IPS DF 4.7 (cell line): ENCODE data around the gene NTN5.
"Not testable (repeated sequence)": the region's sequence is repeated elsewhere in the genome, so short reads cannot be mapped to it uniquely, and the experiment has no call there.

ENCODE experiments used
- DNase-seq: peaks from one replicate; pipeline ENCODE4 v3.0.0-alpha.2; 2013; ENCODE audit warnings: low spot score; ENCODE audit errors: extremely low read depth

NTN5 gene, protein sequence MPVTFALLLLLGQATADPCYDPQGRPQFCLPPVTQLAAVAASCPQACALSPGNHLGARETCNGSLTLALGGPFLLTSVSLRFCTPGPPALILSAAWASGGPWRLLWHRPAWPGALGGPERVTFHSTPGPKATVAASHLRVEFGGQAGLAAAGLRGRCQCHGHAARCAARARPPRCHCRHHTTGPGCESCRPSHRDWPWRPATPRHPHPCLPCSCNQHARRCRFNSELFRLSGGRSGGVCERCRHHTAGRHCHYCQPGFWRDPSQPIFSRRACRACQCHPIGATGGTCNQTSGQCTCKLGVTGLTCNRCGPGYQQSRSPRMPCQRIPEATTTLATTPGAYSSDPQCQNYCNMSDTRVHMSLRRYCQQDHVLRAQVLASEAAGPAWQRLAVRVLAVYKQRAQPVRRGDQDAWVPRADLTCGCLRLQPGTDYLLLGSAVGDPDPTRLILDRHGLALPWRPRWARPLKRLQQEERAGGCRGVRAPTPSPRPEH

DNA sequence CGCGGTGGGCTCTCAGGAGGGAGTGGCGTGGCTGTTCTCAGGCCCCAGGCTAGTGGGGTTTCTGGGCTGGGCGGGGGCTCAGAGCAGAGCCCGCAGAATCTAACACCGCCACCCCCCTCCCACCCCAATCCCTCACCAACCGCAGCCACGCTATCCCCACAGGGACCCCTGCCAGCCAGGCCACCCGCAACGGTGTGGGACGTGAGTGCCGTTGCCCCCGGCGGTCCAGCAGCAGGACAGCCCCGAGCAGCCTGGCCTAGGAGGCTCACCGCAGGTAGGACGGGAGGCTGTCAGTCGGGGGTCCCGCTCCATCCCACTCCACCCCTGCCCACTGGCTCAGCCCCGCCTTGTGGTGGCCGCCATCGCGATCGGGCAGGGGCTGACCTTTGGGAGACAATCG, at the start of gene NTN5:
Gene NTN5, minus strand, starts transcription at position 24 of the 400 bp plus-strand sequence. CDS start 2,031 bp downstream, outside the sequence.
- DNase-seq: no peak

DNA sequence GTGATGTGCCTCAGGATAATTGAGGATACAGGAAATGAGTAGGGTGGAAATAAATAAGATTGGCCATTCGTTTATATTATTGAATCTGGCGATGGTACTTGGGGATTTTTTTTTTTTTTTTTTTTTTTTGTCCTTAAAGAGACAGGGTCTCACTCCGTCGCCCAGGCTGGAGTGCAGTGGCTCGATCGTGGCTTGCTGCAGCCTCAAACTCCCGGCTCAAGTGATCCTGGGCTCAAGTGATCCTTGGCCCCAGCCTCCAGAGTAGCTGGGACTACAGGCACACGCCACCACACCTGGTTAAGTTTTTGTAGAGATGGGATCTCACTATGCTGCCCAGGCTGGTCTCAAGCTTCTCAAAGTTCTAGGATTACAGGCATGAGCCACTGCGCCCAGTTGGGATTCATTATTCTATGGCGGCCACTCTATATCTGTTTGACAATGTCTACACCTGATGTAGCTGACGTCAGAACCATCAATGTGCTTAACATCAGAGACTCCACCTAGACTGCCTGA, 49.4 kb upstream of the NTN5 start:
- DNase-seq: no peak

DNA sequence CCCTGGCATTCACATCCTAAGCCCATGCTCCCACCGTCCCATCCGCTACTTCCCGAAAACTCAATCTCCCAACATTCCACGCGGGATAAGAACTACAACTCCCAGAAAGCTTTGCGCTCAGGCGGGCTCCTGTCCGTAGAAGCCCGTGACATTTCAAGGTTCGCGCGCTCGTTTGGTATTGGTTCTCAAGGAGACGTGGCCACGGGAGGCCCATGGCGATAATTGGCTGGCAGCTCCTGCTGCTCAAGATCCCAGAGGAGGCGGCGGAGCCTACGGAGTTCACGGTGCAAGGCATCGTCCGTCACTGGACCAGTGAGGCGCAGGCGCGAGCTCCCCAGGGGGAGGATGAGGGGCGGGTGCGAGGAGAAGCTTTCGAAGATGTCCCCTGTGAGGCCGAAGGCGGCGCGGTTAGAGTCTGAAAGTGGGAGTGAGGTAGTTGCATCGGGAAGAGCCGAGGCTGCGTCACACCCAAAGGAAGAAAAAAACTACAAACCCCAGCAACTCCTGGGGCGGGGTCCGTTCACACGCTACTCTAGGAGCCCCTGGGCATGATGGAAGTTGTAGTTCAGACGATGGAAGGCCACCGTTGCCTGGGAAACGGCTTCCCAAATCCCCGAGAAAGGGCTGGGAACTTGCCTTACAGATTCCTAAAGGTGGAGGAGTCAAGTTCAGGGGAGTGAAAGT, 47.9 kb upstream of the NTN5 start:
- no peak for DNase-seq

DNA sequence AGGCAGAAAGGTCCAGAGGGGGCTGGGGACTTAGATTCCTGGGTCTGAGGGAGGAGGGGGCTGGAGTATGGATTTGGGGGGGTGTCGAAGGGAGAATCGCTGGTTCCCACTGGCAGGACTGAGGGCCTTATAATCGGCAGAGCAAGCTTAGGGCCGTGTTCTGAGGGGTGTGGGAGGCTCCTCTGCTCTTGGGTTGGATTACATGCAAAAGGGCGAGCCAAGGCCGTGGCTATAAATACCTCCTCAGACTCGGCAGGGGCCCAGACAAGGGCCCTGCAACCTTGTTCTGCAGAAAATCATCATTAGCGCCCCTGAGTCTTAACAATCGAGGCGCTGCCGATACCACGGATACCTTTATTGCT, 47.4 kb upstream of the NTN5 start:
- no peak for DNase-seq

DNA sequence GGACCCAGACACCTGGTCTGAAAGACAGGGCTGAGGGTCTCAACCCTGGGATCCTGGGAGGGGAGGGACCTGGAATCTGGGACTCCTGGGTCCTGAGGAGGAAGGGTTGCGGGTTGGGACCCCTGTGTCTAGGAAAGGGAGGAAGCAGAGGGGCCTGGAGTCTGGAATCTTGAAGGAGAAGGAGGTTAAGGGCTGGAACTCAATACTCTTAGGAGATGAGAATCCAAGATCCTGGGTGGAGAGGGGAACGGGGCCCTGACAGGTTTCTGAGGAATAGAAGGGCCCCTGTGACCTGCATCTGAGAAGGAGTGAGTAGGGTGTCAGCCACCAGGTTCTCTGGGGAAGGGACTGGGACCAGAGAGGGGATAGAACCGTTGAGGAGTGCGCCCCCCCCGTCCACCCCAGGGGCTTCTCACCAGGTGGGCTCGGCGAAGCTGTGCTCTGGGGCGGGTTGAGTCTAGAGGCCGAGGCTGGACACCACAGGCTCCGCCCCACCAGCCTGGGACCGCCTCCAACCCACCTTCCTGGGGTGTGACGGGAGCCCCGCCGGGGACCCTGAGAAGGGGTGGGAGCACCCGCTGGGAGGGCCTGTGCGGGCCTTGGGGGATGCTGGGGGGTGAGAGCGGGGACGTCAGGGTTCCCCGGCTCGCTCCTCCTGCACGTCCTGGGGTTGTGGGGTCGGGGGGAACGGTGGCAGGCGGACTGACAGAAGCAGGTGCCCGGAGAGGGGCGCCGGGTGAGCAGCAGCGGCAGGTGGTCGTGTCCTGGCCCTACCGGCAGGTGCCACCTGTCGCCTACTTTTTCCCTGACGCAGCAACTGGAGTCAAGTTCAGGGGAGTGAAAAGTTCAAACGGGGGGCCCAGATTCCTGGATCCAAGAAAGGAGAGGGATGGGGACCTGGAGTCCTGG, 46.7 kb upstream of the NTN5 start, which contains the start of gene MAMSTR:
Gene MAMSTR, minus strand, starts transcription at position 463 of the 909 bp plus-strand sequence. CDS start 694 bp downstream, outside the sequence.
- DNase-seq: no peak

DNA sequence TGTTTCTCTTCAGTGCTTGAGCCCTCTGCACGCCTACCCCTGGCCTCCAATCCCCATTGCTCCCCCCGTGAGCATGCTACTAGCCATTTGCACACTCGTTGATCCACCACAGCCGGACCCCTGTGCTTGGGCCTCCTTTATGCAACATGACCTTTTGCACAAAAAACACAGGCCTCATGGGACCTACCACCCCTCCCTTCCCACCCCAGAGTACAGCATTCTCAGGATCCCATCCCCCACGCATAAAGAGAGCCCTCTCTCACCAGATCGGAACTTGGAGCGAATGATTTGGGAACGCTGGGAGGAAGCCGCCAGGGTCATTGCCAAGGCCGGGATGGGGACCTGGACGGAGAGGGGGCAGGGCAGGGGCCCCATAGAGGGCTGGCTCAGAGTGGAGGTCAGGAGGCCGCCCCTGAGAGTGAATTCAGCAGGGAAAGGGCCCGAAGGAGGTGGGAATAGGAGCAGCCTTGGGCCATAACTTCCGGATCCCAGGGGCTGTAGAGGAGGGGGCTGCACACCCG, 46.0 kb upstream of the NTN5 start:
- DNase-seq: no peak

DNA sequence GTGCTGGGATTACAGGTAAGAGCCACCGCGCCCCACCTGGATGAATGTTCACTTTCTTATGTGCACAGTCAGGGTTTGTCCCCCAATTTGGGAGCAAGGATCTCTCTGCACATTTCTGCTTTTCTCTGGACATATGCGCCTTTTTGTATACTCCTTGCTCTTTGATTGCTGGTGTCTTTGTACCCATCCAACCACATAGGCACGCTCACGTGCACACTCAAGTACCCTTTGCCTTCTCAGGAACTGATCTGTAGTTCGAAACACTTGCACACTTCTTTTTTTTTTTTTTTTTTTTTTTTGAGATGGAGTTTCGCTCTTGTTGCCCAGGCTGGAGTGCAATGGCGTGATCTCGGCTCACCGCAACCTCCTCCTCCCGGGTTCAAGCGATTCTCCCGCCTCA, 45.3 kb upstream of the NTN5 start:
- not testable (repeated sequence) for DNase-seq

DNA sequence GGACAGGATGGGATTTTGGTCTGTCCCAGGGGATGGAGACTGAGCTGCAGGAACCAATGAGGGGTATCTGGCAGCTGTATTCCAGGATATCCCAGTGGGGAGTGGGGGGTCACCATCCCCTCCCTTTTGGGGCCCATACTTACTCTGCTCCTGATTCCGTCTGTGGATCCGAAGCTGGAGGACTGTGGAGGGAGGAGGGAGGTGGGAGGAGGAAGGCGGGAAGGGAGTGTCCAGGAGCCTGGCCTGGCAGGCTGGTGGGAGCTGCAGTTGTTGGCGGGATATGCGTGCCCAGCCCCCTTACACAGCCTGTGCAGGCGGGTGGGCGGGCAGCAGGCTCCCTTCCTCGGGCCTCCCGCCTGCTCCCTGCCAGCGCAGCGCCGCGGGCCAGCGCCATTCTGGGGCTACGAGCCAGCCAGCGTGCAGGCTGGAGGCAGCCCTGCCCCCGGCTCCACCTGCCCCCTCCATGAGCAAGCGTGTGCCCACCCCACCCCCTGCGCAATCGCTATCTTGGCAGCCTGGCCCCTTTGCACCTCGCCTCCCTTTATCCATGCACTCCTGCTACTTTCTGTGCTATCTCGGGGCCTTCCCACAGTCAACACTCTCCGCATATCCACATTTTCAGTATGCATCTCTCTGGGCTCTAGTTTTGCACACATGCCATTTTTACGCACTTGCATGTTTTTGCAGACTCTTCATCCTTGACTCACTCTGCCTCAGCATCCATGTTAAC, 43.9 kb upstream of the NTN5 start:
- no peak for DNase-seq

DNA sequence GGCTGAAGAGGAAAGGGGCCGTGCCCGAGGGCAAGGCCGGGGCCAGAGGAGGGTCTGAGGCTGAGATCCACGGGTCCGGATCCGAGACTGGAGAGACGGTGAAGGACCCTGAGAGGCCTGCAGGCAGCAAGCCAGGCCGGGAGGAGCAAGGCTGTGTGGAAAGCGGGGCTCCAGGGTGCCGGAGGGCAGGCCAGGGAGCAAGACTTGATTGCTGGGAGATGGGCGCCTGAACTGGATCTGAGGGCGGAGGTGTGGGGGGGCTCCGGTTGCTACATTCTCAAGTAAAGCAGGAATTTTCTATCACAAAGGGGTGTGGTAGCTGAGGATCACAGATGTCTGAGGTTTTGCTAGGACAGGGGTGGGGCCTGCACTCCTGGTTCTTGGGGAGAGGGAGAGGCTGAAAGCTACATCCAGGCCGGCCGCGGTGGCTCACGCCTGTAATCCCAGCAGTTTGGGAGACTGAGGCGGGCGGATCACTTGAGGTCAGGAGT, 42.9 kb upstream of the NTN5 start:
- no peak for DNase-seq

DNA sequence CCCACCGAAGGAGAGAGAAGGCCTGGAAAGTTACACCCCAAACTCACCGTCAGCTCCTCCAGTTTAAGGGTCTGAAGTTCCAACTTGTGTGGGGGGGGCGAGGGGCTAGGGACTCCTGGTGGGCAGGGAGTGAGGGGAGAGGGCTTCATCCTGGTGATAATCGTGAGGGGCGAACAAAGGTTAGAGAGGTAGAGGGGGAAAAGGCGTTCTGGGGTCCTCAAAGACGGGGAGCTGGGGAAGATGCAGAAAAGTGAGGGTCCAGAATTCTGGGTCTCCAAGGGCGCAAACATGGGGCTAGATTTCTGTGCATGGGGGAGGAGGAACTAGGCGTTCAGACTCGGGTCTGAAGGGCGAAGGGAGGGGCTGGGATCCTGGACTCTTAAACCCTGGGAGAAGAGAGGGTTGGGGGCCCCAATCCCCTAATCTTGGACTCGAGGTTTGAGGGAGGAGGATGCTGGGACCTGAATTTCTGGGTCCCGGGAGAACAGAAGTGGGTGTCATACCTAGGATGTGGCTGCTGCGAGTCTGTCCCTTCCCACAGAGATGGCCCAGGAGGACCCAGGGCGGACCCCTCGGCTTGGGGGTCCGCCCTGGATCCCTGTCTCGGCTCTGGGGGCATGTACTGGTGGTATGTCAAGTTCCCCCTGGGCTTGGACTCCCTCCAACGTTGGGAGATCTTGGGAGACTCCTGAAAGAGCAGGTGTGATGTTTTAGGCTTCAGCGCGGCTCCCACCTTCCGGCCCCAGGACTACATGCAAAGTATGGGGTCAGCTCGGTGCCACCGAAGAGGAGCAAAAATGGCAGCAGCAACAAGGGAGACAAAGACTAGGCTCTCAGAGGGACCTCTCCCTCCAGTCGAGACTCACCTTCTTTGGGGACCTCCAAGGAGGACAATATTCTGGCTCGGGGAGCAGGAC, 42.2 kb upstream of the NTN5 start:
- no peak for DNase-seq

DNA sequence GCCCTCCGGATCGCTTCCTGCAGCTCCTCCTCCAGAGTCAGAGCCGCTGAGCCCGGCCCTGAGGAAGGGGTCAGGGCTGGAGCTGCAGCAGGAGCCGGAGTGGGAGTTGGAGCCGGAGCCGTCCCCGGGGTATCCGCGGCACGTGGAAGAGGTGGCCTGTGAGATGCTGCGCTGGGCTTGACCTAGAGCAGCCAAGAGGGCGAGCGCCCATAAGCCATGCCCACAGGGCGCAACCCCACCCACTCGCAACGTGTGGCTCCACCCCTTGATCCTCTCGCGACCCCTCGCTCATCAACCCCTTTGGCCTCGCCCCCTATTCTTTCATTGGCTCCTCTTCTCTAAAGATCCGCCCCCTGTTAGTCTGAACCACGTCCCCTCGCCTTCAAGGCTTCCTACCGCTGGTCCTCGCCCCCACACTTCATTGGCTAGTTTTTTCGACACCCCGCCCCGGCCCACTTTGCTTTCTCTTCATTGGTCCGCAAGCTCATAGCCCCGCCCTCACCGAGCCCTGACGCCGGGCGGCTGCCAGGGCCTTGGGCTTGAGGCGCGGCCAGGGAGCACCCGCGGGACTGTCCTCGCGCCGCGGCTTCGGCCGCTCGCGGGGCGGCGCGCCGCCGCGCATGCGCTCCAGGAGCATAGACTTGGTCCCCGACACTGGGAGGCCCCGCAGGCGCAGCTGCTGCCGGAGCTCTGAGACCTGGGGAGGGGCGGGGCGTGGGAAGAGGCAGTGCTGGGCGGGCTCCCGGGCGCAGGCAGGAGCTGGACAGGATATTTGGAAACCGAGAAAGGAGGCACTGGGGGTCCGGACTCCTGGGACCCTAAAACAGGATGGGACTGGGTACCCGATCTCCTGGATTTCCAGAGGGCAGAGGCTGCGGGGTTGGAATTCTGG, 41.3 kb upstream of the NTN5 start:
- DNase-seq: peak; percentile 90

DNA sequence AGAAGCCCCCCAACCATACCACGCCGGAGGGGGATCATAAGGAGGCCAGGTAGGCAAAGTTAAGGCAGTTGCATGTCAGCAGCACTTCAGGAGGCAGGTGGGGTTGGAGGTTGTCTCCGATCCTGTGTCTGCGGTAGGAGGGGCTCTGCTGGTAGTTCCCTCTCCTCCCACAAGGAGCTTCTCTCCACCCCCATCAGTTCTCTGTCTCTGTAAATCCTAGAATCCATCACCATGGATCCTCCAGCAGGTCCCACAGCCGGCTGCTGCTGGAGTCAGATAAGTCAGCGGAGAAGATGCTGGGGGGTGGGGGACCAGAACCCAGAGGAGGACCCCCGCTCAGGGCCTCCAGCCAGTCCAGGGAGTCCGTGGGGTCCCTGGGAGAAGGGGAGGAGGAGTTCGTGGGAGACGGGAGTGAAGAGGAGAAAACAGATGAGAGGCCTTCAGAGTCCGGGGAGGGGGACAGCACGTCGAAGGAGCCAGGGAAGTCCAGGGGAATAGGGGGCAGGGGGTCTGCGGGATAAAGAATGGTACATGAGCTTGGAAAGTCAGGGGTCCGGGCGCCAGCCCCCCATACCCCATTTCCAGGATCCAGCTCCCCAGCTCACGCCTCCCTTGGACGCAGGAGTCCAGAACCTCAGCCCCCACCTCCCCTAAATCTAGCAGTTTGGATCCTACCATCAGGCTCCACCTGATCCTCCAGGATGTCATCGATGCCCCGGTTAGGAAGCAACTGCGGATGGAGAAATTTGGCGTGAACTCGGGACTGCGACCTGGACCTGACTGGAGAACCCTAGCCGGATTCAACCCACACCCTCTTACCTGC, 40.4 kb upstream of the NTN5 start:
- no peak for DNase-seq

DNA sequence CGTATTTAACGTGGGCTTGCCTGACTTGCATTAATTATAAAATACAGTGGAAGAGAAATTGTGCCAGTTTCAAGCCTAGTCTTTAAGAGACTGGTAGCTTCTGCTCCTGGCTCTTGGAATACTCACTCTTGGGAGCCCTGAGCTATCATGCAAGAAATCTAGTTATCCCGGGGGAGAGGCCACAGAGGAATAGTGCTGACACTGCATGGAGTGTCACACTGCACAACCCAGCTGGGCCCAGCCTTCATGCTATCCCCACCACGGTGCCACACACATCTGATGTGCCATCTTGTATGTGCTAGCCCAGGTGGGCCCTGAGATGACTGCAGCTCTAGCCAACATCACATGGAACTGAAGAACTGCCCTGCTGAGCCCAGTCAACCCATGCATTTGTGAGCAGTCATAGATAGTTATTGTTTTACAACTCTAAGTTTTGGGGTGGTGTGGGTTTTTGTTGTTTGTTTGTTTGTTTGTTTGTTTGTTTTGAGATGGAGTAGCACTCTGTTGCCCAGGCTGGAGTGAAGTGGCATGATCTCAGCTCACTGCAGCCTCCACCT, 38.4 kb upstream of the NTN5 start:
- DNase-seq: no peak

DNA sequence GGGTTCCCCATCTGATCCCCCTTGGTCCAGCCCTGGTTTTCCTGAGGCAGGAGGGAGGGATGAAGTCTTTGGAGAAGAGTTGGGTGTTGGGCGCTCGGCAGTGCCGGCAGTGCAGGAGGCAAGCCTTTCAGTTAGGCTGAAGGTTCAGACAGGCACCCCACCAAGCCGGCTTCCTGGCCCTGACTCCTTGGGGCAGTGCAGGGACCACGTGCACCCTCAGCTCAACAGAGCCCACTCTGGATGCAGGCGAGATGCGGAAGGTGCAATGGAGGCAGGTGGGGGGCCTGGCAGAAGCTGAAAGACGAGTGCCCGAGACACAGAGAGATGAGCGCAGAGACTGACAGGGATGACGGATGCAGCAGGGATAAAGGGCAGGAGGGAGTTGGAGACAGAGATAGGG, 35.7 kb upstream of the NTN5 start:
- no peak for DNase-seq

DNA sequence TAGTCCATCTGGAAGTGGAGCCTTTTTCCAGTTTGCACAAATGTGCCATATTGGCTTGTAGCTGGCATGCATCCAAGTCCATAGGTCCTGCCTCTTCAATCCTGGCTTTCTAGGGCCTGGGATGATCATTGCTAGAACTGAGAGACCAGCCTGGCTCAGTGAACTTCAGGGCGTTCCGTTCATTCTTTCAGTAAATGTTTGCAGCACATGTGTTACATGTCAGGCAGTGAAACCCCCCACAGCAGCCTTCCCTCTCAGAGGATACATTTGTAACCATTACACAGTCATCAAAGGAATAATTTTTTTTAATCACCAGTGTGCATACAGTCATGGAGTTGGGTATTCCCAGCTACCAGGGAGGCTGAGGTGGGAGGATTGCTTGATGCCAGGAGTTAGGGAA, 32.6 kb upstream of the NTN5 start:
- DNase-seq: no peak

DNA sequence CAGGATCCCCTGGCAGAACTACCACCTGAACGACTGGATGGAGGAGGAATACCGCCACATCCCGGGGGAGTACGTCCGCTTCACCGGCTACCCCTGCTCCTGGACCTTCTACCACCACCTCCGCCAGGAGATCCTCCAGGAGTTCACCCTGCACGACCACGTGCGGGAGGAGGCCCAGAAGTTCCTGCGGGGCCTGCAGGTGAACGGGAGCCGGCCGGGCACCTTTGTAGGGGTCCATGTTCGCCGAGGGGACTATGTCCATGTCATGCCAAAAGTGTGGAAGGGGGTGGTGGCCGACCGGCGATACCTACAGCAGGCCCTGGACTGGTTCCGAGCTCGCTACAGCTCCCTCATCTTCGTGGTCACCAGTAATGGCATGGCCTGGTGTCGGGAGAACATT, 30.5 kb upstream of the NTN5 start:
- DNase-seq: no peak

DNA sequence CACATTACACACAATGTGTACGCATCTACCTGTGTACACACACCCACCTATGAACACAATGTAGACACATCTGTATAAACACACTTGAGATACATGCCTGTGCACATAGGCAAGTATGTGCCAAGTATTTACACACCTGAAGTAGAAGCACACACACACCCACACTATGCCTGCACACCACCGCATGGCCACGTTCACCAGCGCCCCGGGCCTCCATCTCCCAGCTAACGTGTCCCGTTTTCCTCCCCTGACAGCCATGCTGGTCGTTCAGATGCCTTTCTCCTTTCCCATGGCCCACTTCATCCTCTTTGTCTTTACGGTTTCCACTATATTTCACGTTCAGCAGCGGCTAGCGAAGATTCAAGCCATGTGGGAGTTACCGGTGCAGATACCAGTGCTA, 29.9 kb upstream of the NTN5 start:
- DNase-seq: no peak
